B cell (primary cell): ENCODE measurements around the gene C16orf92. TPM values are rescaled to one million over a fixed set of nuclear protein-coding genes. Genes with fewer than 3 reads are reported as not detected.

ENCODE experiments used
- ATAC-seq: fragments of 200-7000 bp; cut with Tn5 transposase; one replicate; pipeline ENCODE4 v1.10.0; 2021; ENCODE audit warnings: low read depth, mild to moderate bottlenecking, moderate number of reproducible peaks, moderate library complexity
- CTCF ChIA-PET: fragments of 350-600 bp; sonication (Branson Sonifier 250); formaldehyde crosslinking; loops from one replicate; lab custom pipeline; 2021; ENCODE audit warnings: antibody characterized with exemption, inconsistent platforms; lab: Charles Lee
- POLR2A ChIA-PET: fragments of 350-600 bp; sonication (Branson Sonifier 250); formaldehyde crosslinking; loops from one replicate; lab custom pipeline; 2021; ENCODE audit warnings: antibody characterized with exemption; lab: Charles Lee
- DNase-seq: peaks from one replicate; pipeline ENCODE4 v3.0.0; 2013
- H2AFZ ChIP-seq: 2 replicates; pipeline ENCODE4 v1.6.1; 2012; ENCODE audit warnings: mild to moderate bottlenecking, low read depth, low read length; ENCODE audit not compliant: insufficient read depth, poor library complexity, severe bottlenecking
- H3K27ac ChIP-seq, 2 donors: 1 replicate in 1 of 2; 2 replicates in 1 of 2; pipeline ENCODE4 v1.5.1; 2012 to 2013; ENCODE audit warnings: low read length in 2 of 2, mild to moderate bottlenecking in 2 of 2, moderate library complexity in 1 of 2
- H3K27me3 ChIP-seq, 4 experiments: fragments of 200-600 bp in 1 of 4; sonication (generic) in 1 of 4; replicated peaks in 1 of 4; 1 replicate in 2 of 4; 2 replicates in 2 of 4; pipeline versions ENCODE4 v1.6.1 to v1.7.0; 2013 to 2016; ENCODE audit warnings: low read length in 3 of 4, mild to moderate bottlenecking in 2 of 4, mixed read lengths in 1 of 4, moderate library complexity in 1 of 4; ENCODE audit not compliant: insufficient read depth in 4 of 4, control insufficient read depth in 3 of 4; ENCODE audit errors: control extremely low read depth in 1 of 4
- H3K36me3 ChIP-seq, 2 experiments: replicated peaks in 1 of 2; 1 replicate in 1 of 2; 2 replicates in 1 of 2; pipeline versions ENCODE4 v1.6.1 to v1.7.1; 2013; ENCODE audit warnings: low read length in 1 of 2; ENCODE audit not compliant: insufficient read depth in 2 of 2, control insufficient read depth in 1 of 2; ENCODE audit errors: control extremely low read depth in 1 of 2, extremely low read depth in 1 of 2
- H3K4me1 ChIP-seq, 2 donors: fragments of 200-600 bp in 1 of 2; sonication (generic) in 1 of 2; 1 replicate in 1 of 2; 2 replicates in 1 of 2; pipeline versions ENCODE4 v1.5.1 to v1.6.1; 2013 to 2017; ENCODE audit warnings: low read length in 2 of 2; ENCODE audit not compliant: control insufficient read depth in 2 of 2, insufficient read depth in 2 of 2
- H3K4me2 ChIP-seq: replicated peaks from 2 replicates; pipeline ENCODE3; 2012; ENCODE audit warnings: mild to moderate bottlenecking, low read depth, low read length; ENCODE audit not compliant: poor library complexity, severe bottlenecking
- H3K4me3 ChIP-seq, 5 experiments: fragments of 200-600 bp in 1 of 5; sonication (generic) in 1 of 5; 1 replicate in 3 of 5; 2 replicates in 2 of 5; pipeline versions ENCODE4 v1.5.1 to v1.7.0; 2011 to 2016; ENCODE audit warnings: low read length in 4 of 5, mild to moderate bottlenecking in 4 of 5, low read depth in 2 of 5, control low read depth in 1 of 5, moderate library complexity in 1 of 5; ENCODE audit not compliant: insufficient read depth in 1 of 5; ENCODE audit errors: control extremely low read depth in 1 of 5, extremely low read depth in 1 of 5
- H3K79me2 ChIP-seq: fragments of 200-600 bp; sonication (generic); one replicate; pipeline ENCODE4 v1.6.0; 2016; ENCODE audit warnings: low read length; ENCODE audit not compliant: control insufficient read depth, insufficient read depth
- H3K9ac ChIP-seq: fragments of 200-600 bp; sonication (generic); 2 replicates; pipeline ENCODE4 v1.6.1; 2017; ENCODE audit warnings: mild to moderate bottlenecking, low read length, moderate library complexity
- H3K9me3 ChIP-seq, 3 donors: one replicate each; pipeline versions ENCODE4 v1.6.1 to v1.7.1; 2013; ENCODE audit warnings: low read length in 2 of 3; ENCODE audit not compliant: control insufficient read depth in 2 of 3, insufficient read depth in 1 of 3; ENCODE audit errors: control extremely low read depth in 1 of 3
- H4K20me1 ChIP-seq: 2 replicates; pipeline ENCODE4 v1.6.0; 2012; ENCODE audit warnings: mild to moderate bottlenecking, low read length; ENCODE audit not compliant: insufficient read depth, control insufficient read depth, poor library complexity, severe bottlenecking
- H3K27ac Mint-ChIP-seq: one replicate; pipeline ENCODE4 v1.8.0; 2021; ENCODE audit warnings: mixed read lengths
- H3K27me3 Mint-ChIP-seq: one replicate; pipeline ENCODE4 v1.8.0; 2021; ENCODE audit warnings: mixed read lengths
- H3K4me1 Mint-ChIP-seq: one replicate; pipeline ENCODE4 v1.8.0; 2021; ENCODE audit warnings: mixed read lengths
- H3K4me3 Mint-ChIP-seq: one replicate; pipeline ENCODE4 v1.8.0; 2021; ENCODE audit warnings: mixed read lengths
- H3K9me3 Mint-ChIP-seq: one replicate; pipeline ENCODE4 v1.8.0; 2022; ENCODE audit warnings: mixed read lengths; ENCODE audit not compliant: insufficient read depth
- EZH2 ChIP-seq: IDR thresholded peaks from 2 replicates; pipeline ENCODE4 v1.6.1; 2012; ENCODE audit warnings: borderline replicate concordance, low read depth, mild to moderate bottlenecking, moderate library complexity, low read length; ENCODE audit not compliant: insufficient read depth, poor library complexity, severe bottlenecking
- WGBS: methylation state at CpG from one replicate; pipeline ENCODE4 v1.1.5; 2013; ENCODE audit warnings: missing lambda C conversion rate; ENCODE audit not compliant: insufficient coverage; 5-methylcytosine and 5-hydroxymethylcytosine counted together
- intact Hi-C: fragments of 100-400 bp; cut with micrococcal nuclease; formaldehyde crosslinking; loops from one replicate; pipeline ENCODE4 v1.10.0; 2022
- polyA plus RNA-seq: library from polyadenylated mRNA; depleted of rRNA; stranded (reverse); fragments of >200 nt; gene quantifications from 2 replicates; pipeline ENCODE4 v1.2.3, GENCODE V29; 2012
- total RNA-seq, 2 donors: library from RNA; stranded (reverse); fragments of 120-200 nt in 1 of 2; gene quantifications; 1 replicate in 1 of 2; 2 replicates in 1 of 2; pipeline versions ENCODE4 v1.2.3 to v1.2.4, GENCODE V29; 2013 to 2022
- TF ChIP-seq, protein P1 (sequence below): fragments of 200-600 bp; IDR thresholded peaks from one replicate; pipeline ENCODE4 v1.8.0; 2022; ENCODE audit warnings: antibody characterized with exemption, mild to moderate bottlenecking

C16orf92 gene
- total and polyA plus RNA-seq, 2 donors (not counting 1 experiment from before 2014, with no cell fraction given) = not detected

DNA sequence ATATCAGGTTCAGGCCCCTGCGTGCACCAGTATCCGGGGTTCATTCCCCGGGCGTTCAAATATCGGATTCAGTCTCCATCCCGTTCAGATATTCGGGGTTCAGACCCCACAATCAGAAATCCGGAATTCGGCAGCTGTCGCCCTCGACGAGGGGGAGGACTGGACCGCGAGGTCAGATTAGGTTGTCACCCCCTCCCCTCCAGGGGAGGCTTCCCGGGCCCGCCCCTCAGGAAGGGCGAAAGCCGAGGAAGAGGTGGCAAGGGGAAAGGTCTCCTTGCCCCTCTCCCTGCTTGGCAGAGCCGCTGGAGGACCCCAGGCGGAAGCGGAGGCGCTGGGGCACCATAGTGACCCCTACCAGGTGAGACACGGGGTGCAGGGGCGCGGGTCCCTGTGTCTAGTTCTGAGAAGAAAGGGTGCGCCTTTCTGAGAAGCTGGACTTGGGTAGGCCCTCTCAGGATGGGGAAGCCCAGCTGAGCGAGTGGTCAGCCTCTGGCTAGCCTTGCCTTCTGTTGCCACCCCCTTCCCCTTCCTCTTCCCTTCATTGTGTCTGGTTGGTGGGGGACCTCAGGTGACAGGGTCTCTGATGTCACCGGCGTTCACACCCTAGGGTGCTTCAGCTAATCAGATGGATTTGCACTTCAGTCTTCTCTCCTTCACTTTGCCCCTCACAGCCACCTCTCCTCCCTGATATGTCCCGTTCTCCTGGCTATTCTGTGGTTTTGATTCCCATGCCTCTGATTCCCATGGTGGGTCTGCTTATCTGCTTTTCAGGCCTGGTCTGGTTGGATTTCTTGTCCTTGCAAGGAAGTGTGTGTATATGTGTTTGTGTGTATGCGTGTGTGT lies 48.5 kb upstream of the C16orf92 start:
- no peaks in the 10 kb centered on the region for H3K27me3 Mint-ChIP-seq
- H3K79me2 ChIP-seq = peaks cover 41% of the 10 kb centered on the region
- peak overlapping the region; percentile 99 for H2AFZ ChIP-seq
- no peaks in the 10 kb centered on the region for H3K27me3 ChIP-seq
- H3K4me2 ChIP-seq = peak overlapping the region; percentile 98
- peaks cover 31 to 38% of the 10 kb centered on the region in 2 donors for H3K4me1 ChIP-seq
- no peak for TF ChIP-seq EZH2
- TF ChIP-seq, protein P1, sequence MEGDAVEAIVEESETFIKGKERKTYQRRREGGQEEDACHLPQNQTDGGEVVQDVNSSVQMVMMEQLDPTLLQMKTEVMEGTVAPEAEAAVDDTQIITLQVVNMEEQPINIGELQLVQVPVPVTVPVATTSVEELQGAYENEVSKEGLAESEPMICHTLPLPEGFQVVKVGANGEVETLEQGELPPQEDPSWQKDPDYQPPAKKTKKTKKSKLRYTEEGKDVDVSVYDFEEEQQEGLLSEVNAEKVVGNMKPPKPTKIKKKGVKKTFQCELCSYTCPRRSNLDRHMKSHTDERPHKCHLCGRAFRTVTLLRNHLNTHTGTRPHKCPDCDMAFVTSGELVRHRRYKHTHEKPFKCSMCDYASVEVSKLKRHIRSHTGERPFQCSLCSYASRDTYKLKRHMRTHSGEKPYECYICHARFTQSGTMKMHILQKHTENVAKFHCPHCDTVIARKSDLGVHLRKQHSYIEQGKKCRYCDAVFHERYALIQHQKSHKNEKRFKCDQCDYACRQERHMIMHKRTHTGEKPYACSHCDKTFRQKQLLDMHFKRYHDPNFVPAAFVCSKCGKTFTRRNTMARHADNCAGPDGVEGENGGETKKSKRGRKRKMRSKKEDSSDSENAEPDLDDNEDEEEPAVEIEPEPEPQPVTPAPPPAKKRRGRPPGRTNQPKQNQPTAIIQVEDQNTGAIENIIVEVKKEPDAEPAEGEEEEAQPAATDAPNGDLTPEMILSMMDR = no peak
- H3K27ac Mint-ChIP-seq = peak overlapping the region; percentile 94
- DNase-seq (peak; percentile 50), ATAC-seq (no peak)
- no peaks in the 10 kb centered on the region for H3K9me3 ChIP-seq
- peaks cover 0 to 20% of the 10 kb centered on the region in 2 experiments for H3K36me3 ChIP-seq
- intact Hi-C loops = loop anchor here (5.0 kb wide), 4 partner anchors 157 to 723 kb away; partner anchors contain the start of genes FBRS, KIF22, PAGR1 and SRCAP
- under 1% methylated on average over 19 of the region's 31 CpGs for WGBS
- no peaks in the 10 kb centered on the region for H3K9me3 Mint-ChIP-seq
- peaks cover 36% of the 10 kb centered on the region for H3K4me1 Mint-ChIP-seq
- peak overlapping the region; percentile 6 to 79 for H3K27ac ChIP-seq
- ChIA-PET CTCF (interaction anchor here (0.9 to 2.0 kb wide), 3 partner anchors 9 to 13 kb away, joined by 3 to 5 read pairs (median 3); partner anchors contain the start of gene TMEM219), POLR2A (interaction anchor here (0.6 to 1.4 kb wide), 4 partner anchors 13 to 122 kb away, joined by 3 to 16 read pairs (median 4); partner anchors contain the start of genes TBX6 and TMEM219)
- H3K4me3 Mint-ChIP-seq = peak overlapping the region; percentile 95
- H4K20me1 ChIP-seq = peaks cover 16% of the 10 kb centered on the region
- peak overlapping the region; percentile 79 to 100 (median 99) for H3K4me3 ChIP-seq
- peak overlapping the region; percentile 90 for H3K9ac ChIP-seq
